Ammon's horn (tissue), 1 donor: ENCODE results near the gene TEKT5.

Experiments used
- DNase-seq: peaks from one replicate; pipeline ENCODE4 v3.0.0-alpha.2; 2016; ENCODE audit warnings: low spot score

The TEKT5 gene

GRCh38 chr16:10578474-10579316 lies 116.0 kb downstream of the TEKT5 start:
- DNase-seq: no peak
